DMS53 treated with DMSO at 0.1 percent for 48 hours (cell line): ENCODE results near the gene GPC3.

Source experiments
- DNase-seq: peaks from one replicate; lab custom pipeline; 2025; ENCODE audit not compliant: unreplicated experiment; lab: John Stamatoyannopoulos, UW

GPC3 gene

DNA sequence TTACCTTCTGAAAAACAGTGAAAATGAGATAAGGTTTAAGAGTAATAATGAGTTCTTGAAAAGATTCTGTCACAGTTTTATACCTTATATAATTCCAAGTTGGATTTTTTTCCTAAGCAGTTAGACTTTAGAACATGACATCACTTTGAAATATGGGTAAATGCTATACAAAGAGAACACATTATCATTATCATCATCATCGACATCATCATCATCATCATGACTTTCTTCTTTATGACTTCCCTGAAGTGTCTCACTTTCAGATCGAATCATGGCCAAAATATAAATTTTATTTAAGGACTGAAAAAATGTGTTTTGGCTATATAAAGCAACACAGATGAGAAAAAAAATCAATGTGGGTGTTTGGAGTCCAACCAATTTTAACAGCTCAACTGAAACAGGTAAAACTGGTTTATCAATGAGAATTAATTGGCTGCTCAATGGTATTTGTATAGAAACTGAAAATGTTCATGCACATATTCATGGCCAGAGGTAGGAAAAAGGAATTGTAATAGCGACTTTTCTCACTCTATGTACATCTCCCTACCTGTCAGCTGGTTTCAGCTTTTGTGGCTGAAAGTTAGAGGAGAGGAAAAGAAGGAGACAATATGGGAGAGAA lies 327.0 kb downstream of the GPC3 start:
- DNase-seq: no peak

DNA sequence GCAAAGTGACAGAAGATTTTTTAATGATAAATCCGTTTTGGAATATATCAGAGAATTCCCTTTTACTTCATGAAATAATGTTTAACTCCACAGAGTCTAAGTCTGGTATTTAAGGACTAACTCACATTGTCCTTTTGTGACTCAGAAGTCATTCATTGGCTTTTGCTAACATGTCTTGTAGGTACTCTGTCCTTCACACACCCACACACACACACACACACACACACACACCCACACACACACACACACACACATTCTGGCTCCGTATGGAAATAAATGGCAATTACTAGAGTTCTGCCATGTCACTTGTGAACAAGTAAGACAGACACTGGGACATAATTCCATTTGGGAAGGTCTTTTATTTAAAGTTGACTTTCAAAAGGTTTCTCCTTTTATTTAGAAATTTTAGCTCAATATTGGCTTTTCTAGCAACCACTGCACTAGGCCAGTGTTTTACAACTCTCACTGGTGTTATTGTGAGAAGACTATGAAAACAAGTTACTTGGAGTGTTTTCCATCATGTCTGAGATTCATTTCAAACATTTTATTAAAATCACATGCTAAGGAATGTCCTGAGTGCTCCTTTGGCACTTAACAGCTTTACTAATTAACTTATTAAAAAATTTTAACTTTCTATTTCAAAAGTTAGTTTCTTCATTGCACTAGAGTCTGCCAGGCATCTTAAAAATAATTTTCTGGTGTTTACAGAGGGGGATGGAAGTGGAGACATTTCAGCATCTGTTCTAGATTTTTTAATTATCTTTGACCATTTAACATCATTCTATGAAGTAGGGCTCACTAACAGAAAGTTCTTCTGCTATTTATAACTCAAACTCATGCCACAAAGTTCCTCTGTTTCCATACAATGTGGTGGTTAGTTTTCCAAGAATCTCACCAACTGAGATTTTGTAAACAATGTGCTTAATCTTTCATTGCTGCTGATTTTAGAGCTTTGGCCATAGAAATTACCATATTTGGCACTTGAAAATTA lies 329.8 kb downstream of the GPC3 start:
- no peak for DNase-seq

DNA sequence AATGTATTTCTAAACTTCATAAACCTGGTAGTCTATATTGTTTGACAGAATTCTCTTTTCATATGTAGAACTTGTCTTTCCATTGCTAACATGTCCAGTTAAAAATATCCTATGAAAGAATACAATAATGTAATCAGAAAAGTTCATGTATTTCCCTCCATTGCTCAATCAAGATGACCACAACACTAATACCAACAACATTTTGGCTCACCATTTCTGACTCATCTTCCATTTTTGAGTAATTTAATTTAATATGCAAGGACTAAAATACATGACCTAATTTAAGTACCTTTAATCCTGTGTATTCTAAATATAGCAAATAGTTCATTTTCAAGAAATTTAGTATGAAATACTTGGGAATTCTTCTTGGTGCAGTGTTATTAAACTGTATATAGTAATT lies 330.6 kb downstream of the GPC3 start:
- DNase-seq: no peak

DNA sequence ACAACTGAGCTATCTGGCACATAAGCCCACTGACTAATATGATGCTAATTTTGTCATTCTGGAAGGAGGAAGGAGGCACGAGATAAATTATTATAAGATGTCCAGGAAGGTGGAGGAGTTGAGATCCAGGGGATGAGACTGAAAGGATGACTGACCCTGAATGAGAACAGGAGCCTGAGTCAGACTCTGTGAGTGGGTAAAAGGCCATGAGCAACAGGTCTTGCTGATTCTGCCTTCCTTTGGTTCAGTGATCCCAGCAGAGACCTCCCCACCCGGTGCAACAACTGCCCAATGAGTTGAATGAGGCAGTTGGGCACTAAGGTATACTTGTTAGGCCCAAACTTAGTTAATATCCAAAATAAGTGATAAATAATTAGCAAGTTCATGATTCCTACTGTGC lies 332.0 kb downstream of the GPC3 start:
- DNase-seq: no peak

DNA sequence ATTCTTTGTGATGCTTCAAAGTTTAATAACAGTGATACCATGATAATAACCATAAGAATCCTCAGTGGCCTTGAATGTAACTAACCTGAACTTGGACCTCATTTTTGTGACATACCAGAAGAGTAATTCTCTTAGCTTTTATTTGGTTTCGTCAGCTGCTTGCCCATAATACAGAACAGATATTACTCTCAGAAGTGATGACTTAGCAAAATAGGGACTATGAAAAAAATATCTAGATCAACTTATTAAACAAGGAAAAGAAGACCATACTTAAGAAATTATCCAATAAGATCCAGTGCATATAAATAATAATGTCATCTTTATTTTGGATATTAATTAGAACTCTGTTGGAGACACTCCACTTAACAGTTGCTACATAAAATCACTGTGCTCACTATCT lies 333.2 kb downstream of the GPC3 start:
- DNase-seq: no peak

DNA sequence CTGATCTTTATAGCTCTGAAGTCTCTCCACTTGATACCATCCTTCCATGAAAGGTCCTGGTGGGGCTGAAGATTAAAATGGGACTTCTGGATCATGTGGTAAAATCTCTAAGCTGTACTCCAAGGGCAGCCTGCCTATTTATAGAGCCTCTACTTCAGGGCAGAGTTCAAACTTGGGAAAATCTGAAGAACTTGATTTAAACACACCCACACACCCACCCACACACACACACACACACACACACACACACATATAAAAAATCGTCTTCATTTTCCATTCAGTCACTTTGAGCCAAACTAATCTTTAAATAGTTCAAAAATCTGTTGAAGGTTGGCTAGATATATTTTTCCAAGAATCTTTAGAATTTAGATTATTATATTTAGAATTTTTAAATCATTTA lies 335.2 kb downstream of the GPC3 start:
- no peak for DNase-seq

DNA sequence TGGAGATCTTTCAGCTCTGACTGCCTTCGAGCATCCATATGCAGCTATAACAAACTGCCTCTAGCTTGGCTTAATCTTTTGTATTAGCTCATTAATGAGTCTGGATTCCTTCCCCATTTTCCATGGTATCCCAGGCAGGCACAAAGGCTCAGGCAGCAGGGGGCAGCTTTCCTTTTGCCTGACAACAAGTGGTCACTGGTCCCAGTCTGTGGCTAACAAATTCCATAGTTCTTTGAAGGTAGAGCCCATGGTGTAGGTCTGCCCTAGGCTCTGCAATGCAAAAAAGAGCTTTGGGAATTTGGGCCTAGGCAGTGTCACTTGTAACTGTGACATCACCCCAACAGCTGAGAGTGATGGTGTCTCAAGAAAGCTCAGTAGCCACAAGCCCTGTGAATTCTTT lies 335.7 kb downstream of the GPC3 start:
- no peak for DNase-seq

DNA sequence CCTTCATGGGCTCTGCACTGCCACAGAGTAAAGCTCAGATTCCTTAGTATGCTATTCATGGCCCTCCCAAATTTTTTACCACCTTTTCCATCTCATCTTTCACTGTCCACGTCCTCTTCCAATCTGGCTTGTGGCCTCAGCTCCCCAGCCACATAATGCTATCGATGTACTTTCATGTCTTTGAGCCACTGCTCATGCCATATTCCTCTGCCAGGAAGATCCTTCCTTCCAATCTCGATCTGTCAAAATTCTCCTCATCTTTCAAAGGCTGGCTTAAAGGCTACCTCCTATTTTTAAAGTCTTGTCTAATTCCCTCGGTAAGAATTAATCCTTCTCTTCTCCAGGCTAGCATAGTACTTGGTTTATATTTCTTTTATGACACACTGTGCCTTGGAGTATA lies 336.8 kb downstream of the GPC3 start:
- no peak for DNase-seq

DNA sequence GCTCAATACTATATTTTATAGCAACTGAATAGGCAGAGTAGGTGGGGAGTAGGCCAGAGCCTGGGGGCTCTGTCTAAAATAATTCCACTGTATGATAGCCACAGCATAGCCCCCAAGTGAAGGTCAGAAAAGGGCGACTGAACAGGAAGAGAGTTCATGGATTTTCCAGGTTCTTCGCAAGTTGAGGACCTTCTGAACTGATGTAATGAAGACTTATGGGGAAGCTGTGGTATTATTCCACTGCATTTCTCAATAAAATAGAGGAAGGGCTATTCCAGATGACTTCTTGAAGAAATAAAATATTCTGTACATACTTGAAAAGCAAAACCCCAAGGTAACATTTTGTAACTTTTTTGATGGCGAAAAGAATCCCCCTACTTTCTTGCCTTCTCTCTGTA lies 338.7 kb downstream of the GPC3 start:
- DNase-seq: no peak

DNA sequence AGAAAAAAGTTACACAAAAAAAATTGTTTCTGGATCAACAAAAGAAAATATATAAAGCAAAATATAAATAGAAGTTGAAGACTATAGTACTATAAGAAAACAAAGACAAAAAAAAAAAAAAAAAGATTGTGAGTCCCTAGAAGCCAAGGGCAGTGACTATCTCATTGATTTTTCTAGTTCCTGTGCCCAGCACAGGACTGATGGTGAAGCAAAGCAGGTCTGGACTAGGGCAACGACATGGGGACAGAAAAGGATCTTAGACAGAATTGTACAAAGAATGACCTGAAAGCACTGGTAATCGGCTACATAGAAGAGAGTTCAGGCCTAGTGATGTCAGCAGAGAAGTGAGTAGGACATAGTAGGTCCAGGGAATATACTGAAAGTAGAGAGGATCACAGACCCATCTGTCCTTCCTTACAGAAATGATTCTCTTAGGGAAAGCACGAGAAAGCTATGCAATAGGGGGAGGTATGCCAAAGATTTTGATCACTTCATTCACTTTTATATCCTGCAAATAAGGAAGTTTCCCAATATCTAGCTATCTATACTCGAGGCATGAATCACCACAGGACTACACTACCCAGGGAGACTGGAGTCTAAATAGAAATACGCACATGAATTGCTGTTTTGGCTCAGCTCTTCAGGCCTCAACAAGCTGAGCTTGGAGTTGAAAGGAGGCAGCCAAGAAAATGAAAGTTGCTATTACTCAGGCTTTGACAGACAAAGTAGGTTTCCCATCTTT lies 339.2 kb downstream of the GPC3 start:
- no peak for DNase-seq

DNA sequence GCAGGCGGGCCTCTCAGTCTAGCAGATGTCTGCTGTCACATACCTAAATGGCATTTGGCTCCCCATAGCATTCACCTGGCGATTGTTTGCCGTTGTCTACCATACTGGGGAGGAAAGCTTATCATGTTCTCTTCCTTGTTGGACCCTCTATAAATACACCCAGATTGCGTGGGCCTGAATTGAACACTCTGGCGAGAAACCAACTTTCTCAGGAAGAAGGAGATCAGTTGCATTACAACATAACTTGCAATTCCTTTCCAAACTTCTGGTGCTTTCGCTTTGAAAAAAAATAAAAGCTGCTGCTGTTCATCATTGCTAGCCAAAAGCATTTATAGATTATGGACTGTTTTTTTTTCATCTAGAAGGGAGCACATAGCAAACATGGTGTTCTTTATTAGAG lies 340.1 kb downstream of the GPC3 start:
- DNase-seq: no peak

DNA sequence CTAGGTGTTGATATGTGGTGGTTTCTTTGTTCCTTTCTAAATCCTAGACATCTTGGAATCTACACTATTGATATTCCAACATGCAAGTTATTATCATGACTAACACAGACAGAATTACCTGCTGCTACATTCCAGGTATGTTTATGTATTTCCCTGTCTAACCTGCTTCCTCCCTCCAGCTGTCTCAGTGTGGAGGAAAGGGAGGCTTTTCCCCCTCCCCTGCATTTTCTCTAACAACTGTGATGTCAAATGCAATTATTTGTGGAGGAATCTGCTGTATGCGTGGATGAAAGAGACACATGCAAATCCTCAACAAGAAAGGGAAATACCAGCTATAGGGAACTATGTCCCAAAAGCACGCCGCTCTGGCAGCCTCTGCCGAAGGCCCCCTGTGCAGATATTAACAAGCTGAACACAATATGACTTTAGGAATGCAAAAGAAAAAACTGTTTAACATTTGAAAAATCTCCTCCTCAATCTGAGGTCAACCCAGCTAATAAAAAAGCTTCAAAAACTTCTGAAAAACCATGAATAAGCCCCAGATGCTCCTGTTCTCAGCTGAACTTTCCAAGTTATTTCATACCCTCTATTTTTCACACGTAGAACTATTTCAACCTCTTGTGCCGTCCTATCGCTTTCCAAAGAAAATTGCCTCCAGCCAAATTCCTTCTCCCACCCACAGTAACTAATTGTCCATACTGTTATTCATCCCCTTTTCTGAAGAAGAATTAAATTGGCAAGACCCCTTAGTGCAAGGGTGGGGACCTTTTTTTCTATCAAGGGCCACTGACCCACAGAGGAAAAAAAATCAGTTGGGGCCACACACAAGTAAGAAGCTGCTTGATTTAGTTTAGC lies 345.0 kb downstream of the GPC3 start:
- no peak for DNase-seq

DNA sequence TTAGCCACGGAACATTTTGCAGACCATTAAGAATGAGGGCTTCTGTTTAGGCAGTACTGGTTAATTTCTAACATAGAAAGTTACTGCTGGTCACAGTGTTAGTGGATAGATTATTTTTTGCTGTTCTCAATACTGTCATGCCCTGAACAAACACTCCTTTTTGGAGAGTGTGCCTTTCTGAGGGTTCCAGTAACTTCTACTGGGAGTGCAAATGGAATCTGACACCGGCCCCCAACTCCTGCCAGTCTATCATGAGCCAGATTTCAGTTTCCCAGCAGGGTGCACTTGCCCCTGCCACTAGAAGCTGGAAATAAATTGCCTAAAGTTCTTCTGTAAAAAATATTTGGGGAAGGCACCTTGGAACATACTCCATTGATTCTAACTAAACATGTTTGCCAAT lies 345.7 kb downstream of the GPC3 start:
- DNase-seq: no peak

DNA sequence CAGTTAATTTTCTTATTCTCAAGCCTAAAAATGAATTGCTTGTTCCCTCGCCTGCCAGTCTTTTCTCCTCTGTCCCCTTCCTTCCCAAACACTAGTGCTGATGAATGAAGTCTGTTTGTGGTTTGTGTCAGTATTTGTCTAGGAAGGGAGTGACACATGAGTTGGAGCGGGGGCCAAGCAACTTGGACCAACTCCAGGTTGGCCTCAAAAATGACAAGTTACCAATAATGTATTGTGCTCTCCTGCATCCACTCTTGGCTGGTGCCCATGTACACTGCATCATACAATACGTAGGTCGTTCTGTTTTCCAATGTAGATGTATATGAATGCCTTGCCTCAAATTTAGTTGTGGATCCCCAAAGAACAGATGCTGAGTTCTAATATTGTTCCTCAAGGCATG lies 347.1 kb downstream of the GPC3 start:
- no peak for DNase-seq

DNA sequence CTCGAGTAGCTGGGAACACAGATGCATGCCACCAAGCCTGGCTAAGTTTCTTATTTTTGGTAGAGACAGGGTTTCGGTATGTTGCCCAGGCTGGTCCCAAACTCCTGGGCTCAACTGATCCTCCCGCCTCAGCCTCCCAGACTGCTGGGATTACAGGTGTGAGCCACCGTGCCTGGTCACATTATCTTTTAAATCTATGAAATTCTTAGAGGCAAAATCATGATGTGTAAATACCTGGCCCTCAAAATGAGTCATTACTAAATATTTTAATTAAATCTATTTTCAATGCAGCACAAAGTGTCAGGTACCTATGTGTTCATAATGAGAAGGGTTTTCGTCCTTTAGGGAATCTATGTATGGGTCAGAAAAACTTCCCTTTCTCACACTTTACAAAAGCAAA lies 347.6 kb downstream of the GPC3 start:
- no peak for DNase-seq

DNA sequence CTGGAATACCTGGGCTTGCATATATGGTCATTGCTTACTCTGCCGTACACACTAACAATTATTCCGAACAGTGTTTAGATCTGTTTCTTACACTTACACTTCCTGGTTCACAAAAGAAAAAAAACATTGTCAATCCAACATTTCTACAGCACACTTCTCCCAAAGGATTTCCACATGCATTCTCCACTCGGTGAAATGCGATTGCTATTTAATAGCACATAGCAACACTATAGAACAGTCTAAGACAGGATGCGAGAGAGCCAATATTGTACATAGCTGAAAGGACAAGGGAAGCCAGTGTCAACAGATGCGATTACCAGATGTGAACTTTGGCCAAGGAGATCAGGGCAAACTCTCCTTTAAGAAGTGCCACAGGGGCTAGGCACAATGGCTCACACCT lies 349.4 kb downstream of the GPC3 start:
- DNase-seq: no peak

DNA sequence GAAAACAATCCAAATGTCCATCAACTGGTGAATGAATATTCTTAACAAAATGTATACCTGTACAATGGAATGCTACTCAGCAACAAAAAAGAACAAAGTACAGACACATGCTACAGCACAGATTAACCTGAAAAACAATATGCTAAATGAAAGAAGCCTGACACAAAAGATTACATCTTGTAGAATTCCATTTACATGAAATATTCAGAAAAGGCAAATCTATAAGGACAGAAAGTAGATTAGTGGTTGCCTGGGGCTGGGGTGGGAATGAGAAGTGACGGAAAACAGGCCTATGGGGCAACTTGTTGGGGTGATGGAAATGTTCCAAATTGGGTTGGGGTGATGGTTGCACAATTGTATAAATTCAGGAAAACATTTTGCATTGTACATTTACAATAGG lies 351.0 kb downstream of the GPC3 start:
- no peak for DNase-seq

DNA sequence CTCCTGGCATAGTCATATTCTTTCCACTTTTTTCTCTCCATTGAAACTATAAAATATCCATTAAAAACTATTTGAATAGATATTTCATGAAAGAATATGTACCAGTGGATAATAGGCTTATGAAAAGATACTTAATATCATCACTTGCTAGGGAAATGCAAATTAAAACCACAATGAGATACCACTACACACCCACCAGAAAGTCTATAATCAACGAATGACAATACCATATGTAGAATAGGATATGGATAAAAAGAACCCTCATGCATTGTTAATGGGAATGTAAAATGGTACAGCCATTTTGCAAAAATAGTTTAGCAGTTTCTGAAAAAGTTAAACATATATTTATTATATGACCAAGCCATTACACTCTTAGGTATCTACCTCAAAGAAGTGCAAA lies 351.4 kb downstream of the GPC3 start:
- DNase-seq: no peak

DNA sequence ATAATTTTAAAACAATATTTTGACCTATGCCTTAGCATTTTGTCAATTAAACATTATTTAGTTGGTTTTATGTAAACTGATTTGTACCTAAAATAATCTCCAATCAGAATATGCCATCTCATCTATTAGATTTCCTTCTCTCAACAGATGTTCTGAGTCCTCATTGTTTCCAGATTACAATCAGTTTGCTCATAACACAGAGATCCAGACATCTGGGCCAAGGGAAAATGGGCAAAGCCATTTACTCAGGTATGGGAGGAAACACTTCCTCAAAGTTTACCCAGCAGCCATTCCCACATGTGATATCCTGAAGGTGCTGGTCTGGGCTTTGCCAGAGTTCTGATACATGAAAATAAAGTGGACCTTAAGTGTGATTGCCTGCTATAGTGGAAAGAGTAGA lies 352.2 kb downstream of the GPC3 start:
- no peak for DNase-seq

DNA sequence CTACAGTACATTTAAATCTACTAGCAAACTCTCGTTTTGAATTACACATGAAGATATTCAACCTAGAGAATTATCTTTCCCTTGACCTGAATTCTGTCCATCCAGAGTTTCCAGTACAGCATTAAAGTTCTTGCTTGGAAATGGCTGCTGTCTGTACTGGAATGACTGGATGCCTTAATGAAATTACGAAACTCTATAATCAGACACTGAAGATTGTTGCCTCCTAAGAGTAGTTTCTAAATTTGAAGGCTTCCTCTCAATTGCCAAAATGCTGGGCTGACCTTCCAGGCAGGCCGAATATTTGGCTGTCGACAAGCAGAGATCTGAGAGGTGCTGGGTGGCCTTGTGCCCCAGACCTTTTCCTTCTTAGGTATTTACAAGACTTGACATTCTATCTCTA lies 355.0 kb downstream of the GPC3 start:
- DNase-seq: no peak

DNA sequence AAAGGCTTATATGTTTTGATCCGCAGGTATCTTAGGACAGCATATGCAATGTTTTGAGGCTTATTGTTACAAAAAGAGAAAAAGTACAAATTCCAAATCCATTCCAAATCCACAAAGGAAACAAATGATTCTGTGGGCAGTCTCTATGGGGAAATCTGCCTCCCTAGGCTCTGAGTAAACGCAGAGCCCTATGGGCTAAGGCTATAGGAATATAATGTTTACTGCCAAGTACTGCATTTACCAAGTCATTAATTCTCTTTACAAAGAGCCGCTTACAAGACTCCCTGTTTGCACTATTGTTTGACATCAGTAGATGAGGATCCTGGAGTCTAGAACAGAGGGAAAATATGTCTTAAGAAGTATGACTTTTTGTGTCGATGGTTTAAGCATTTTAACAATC lies 357.7 kb downstream of the GPC3 start:
- DNase-seq: no peak
